Measurements from ENCODE around the gene SHC2. TPM values are rescaled to one million over a fixed set of nuclear protein-coding genes. Genes with fewer than 3 reads are reported as not detected.

SHC2 gene
- total and polyA plus RNA-seq, 2 of the 8 experiments (the other 6 are each of a cell fraction or from before 2014, with no cell fraction given), result 4.4 to 7.3 TPM

GRCh38 chr19:464208-464545 lies 3.3 kb upstream of the SHC2 start (continued):
- TF ChIP-seq, protein P1, sequence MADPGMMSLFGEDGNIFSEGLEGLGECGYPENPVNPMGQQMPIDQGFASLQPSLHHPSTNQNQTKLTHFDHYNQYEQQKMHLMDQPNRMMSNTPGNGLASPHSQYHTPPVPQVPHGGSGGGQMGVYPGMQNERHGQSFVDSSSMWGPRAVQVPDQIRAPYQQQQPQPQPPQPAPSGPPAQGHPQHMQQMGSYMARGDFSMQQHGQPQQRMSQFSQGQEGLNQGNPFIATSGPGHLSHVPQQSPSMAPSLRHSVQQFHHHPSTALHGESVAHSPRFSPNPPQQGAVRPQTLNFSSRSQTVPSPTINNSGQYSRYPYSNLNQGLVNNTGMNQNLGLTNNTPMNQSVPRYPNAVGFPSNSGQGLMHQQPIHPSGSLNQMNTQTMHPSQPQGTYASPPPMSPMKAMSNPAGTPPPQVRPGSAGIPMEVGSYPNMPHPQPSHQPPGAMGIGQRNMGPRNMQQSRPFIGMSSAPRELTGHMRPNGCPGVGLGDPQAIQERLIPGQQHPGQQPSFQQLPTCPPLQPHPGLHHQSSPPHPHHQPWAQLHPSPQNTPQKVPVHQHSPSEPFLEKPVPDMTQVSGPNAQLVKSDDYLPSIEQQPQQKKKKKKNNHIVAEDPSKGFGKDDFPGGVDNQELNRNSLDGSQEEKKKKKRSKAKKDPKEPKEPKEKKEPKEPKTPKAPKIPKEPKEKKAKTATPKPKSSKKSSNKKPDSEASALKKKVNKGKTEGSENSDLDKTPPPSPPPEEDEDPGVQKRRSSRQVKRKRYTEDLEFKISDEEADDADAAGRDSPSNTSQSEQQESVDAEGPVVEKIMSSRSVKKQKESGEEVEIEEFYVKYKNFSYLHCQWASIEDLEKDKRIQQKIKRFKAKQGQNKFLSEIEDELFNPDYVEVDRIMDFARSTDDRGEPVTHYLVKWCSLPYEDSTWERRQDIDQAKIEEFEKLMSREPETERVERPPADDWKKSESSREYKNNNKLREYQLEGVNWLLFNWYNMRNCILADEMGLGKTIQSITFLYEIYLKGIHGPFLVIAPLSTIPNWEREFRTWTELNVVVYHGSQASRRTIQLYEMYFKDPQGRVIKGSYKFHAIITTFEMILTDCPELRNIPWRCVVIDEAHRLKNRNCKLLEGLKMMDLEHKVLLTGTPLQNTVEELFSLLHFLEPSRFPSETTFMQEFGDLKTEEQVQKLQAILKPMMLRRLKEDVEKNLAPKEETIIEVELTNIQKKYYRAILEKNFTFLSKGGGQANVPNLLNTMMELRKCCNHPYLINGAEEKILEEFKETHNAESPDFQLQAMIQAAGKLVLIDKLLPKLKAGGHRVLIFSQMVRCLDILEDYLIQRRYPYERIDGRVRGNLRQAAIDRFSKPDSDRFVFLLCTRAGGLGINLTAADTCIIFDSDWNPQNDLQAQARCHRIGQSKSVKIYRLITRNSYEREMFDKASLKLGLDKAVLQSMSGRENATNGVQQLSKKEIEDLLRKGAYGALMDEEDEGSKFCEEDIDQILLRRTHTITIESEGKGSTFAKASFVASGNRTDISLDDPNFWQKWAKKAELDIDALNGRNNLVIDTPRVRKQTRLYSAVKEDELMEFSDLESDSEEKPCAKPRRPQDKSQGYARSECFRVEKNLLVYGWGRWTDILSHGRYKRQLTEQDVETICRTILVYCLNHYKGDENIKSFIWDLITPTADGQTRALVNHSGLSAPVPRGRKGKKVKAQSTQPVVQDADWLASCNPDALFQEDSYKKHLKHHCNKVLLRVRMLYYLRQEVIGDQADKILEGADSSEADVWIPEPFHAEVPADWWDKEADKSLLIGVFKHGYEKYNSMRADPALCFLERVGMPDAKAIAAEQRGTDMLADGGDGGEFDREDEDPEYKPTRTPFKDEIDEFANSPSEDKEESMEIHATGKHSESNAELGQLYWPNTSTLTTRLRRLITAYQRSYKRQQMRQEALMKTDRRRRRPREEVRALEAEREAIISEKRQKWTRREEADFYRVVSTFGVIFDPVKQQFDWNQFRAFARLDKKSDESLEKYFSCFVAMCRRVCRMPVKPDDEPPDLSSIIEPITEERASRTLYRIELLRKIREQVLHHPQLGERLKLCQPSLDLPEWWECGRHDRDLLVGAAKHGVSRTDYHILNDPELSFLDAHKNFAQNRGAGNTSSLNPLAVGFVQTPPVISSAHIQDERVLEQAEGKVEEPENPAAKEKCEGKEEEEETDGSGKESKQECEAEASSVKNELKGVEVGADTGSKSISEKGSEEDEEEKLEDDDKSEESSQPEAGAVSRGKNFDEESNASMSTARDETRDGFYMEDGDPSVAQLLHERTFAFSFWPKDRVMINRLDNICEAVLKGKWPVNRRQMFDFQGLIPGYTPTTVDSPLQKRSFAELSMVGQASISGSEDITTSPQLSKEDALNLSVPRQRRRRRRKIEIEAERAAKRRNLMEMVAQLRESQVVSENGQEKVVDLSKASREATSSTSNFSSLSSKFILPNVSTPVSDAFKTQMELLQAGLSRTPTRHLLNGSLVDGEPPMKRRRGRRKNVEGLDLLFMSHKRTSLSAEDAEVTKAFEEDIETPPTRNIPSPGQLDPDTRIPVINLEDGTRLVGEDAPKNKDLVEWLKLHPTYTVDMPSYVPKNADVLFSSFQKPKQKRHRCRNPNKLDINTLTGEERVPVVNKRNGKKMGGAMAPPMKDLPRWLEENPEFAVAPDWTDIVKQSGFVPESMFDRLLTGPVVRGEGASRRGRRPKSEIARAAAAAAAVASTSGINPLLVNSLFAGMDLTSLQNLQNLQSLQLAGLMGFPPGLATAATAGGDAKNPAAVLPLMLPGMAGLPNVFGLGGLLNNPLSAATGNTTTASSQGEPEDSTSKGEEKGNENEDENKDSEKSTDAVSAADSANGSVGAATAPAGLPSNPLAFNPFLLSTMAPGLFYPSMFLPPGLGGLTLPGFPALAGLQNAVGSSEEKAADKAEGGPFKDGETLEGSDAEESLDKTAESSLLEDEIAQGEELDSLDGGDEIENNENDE (IDR thresholded peaks at IDR 0.05; ENCODE audit: insufficient replicate concordance, low read length), result no peak
- TF ChIP-seq SP2 (IDR thresholded peaks at IDR 0.05; ENCODE audit: low read length), result no peak

All from H1 (cell line).